Nephron progenitor cell (in vitro differentiated cells): ENCODE data around the gene CXCL11.

ENCODE experiments used
- DNase-seq: peaks from one replicate; pipeline ENCODE4 v3.0.0; 2021
- H3K27ac Mint-ChIP-seq: 2 replicates; pipeline ENCODE4 v1.8.0; 2021; ENCODE audit warnings: mild to moderate bottlenecking, moderate library complexity, mixed read lengths
- H3K27me3 Mint-ChIP-seq: 2 replicates; pipeline ENCODE4 v1.8.0; 2021; ENCODE audit warnings: mild to moderate bottlenecking, low read depth, mixed read lengths; ENCODE audit not compliant: poor library complexity
- H3K36me3 Mint-ChIP-seq: 2 replicates; pipeline ENCODE4 v1.8.0; 2021; ENCODE audit warnings: low read depth, mixed read lengths
- H3K4me1 Mint-ChIP-seq: 2 replicates; pipeline ENCODE4 v1.8.0; 2021; ENCODE audit warnings: mixed read lengths
- H3K4me3 Mint-ChIP-seq: 2 replicates; pipeline ENCODE4 v1.8.0; 2021; ENCODE audit warnings: mild to moderate bottlenecking, moderate library complexity, mixed read lengths
- H3K9me3 Mint-ChIP-seq: 2 replicates; pipeline ENCODE4 v1.8.0; 2021; ENCODE audit warnings: mild to moderate bottlenecking, moderate library complexity, mixed read lengths
- TF ChIP-seq, protein P1 (sequence below): fragments of 200-600 bp; sonication (generic); IDR thresholded peaks from 2 replicates; pipeline ENCODE4 v1.5.0; 2021; ENCODE audit warnings: antibody characterized with exemption

Gene CXCL11

GRCh38 chr4:76022031-76022430 is 13.8 kb downstream of the CXCL11 start:
- peaks cover 8% of the 10 kb centered on the region for H3K4me1 Mint-ChIP-seq
- H3K4me3 Mint-ChIP-seq = no peak overlapping the region
- TF ChIP-seq, protein P1, sequence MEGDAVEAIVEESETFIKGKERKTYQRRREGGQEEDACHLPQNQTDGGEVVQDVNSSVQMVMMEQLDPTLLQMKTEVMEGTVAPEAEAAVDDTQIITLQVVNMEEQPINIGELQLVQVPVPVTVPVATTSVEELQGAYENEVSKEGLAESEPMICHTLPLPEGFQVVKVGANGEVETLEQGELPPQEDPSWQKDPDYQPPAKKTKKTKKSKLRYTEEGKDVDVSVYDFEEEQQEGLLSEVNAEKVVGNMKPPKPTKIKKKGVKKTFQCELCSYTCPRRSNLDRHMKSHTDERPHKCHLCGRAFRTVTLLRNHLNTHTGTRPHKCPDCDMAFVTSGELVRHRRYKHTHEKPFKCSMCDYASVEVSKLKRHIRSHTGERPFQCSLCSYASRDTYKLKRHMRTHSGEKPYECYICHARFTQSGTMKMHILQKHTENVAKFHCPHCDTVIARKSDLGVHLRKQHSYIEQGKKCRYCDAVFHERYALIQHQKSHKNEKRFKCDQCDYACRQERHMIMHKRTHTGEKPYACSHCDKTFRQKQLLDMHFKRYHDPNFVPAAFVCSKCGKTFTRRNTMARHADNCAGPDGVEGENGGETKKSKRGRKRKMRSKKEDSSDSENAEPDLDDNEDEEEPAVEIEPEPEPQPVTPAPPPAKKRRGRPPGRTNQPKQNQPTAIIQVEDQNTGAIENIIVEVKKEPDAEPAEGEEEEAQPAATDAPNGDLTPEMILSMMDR = no peak
- no peak for DNase-seq
- peaks cover 20% of the 10 kb centered on the region for H3K27me3 Mint-ChIP-seq
- no peaks in the 10 kb centered on the region for H3K9me3 Mint-ChIP-seq
- no peaks in the 10 kb centered on the region for H3K36me3 Mint-ChIP-seq
- no peak overlapping the region for H3K27ac Mint-ChIP-seq

DNA sequence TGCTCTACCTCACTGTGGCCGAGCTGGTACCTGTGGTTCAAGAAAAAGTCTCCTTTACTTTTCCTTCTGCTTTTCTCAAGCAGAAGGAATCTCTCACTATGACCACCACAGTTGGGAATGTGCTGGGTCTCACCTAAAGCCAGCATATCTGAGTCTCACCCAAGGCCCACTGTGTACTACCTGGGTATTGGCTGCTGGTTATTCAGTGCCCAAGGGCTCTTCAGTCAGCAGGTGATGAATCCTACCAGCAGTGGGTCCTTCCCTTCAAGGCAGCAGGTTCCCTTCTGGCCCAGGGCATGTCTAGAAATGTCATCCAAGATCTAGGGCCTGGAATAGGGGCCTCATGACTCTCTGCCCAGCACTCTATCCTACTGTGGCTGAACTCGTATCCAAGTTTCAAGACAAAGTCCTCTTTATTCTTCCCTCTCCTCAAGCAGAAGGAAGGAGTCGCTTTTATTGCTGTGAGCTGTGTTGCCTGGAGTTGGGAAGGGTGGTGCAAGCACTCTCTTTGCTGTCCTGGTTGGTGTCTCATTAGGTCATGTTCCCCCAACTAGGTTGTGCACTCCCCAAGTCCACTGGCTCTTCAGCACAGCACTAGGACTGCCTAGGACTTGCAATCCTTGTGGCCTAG is 18.7 kb downstream of the CXCL11 start:
- TF ChIP-seq, protein P1 = no peak
- Mint-ChIP-seq H3K27ac (no peak overlapping the region), H3K4me1 (peaks cover 2% of the 10 kb centered on the region), H3K27me3 (peaks cover 9% of the 10 kb centered on the region), H3K4me3 (no peak overlapping the region), H3K9me3 (no peaks in the 10 kb centered on the region), H3K36me3 (no peaks in the 10 kb centered on the region)
- no peak for DNase-seq

GRCh38 chr4:76016393-76016792 is 19.5 kb downstream of the CXCL11 start:
- Mint-ChIP-seq H3K36me3 (no peaks in the 10 kb centered on the region), H3K27ac (no peak overlapping the region), H3K27me3 (peaks cover 9% of the 10 kb centered on the region), H3K4me3 (no peak overlapping the region), H3K4me1 (peaks cover 7% of the 10 kb centered on the region), H3K9me3 (no peaks in the 10 kb centered on the region)
- TF ChIP-seq, protein P1 = no peak
- DNase-seq = no peak

DNA sequence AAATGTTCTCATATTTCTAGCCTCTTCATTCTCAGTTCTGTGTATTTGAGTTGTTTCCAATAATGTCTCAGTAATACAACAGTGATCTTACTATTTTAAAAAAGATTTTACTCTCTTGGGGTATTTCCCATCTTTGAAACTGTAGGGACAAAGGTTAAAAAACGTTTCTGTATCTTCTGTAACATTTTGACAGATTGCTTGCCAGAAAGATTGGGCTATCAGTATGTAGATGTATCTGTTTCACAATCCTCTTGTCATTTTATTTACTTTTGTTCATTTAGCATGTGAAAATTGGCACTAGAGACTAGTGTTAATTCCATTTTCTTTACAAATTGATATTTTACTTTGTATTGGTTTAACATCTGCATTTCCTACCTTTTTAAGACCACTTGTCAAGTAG is 22.3 kb downstream of the CXCL11 start:
- Mint-ChIP-seq H3K9me3 (no peaks in the 10 kb centered on the region), H3K4me1 (peaks cover 7% of the 10 kb centered on the region), H3K4me3 (no peak overlapping the region), H3K36me3 (no peaks in the 10 kb centered on the region), H3K27ac (no peak overlapping the region), H3K27me3 (peaks cover 8% of the 10 kb centered on the region)
- DNase-seq = no peak
- TF ChIP-seq, protein P1 = no peak

DNA sequence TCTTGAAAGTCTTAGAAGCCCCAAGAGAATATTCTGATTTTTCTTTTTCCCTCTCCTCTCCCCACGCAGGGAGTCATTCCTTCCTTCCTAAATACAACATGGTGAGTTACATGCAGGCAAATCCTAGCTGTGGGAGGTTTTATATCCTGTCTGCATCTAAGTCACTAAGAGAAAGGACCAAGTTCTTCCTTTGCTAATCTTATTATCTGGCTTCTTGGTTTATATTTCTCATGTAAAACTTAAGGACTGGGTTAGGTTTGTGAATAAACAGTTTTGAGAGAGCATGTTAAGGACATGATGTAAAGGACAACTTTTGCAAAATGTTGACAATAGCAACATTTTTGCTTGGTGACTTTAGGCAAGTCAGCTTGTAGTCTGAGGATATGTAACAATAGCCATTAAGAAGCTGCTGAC is 23.5 kb downstream of the CXCL11 start:
- DNase-seq = no peak
- TF ChIP-seq, protein P1 = no peak
- Mint-ChIP-seq H3K36me3 (no peaks in the 10 kb centered on the region), H3K4me3 (no peak overlapping the region), H3K9me3 (no peaks in the 10 kb centered on the region), H3K4me1 (peaks cover 7% of the 10 kb centered on the region), H3K27ac (peak overlapping the region; percentile 17), H3K27me3 (peaks cover 11% of the 10 kb centered on the region)

- Mint-ChIP-seq H3K9me3 (no peaks in the 10 kb centered on the region), H3K27me3 (peaks cover 11% of the 10 kb centered on the region), H3K36me3 (no peaks in the 10 kb centered on the region), H3K27ac (no peak overlapping the region), H3K4me3 (no peak overlapping the region), H3K4me1 (peaks cover 7% of the 10 kb centered on the region)
- DNase-seq = no peak
- TF ChIP-seq, protein P1 = no peak
These were observed 24.0 kb downstream of the CXCL11 start for GRCh38 chr4:76011700-76012387.
